NCI-H524 (cell line): ENCODE data around the gene TBX2.
A peak's percentile ranks its signal among the peaks of the same experiment; 100 is the strongest.
"Not testable (repeated sequence)": the region's sequence is repeated elsewhere in the genome, so short reads cannot be mapped to it uniquely, and the experiment has no call there.

Experiments
- DNase-seq, 2 experiments: peaks; one replicate each; lab custom pipeline; 2025; lab: John Stamatoyannopoulos, UW

The TBX2 gene

GRCh38 chr17:61413661-61414126 is 14.1 kb downstream of the TBX2 start:
- no peak for DNase-seq

- no peak for DNase-seq
Observed at GRCh38 chr17:61414141-61414935, 14.7 kb downstream of the TBX2 start.

GRCh38 chr17:61414936-61415251 is 15.3 kb downstream of the TBX2 start:
- no peak for DNase-seq

- DNase-seq = no peak
Observed at GRCh38 chr17:61415374-61416210, 15.9 kb downstream of the TBX2 start.

GRCh38 chr17:61416211-61416539 is 16.5 kb downstream of the TBX2 start:
- DNase-seq = no peak

GRCh38 chr17:61416540-61417363 is 17.1 kb downstream of the TBX2 start:
- peak; percentile 85 to 87 for DNase-seq

GRCh38 chr17:61418449-61418848 is 18.8 kb downstream of the TBX2 start:
- DNase-seq = no peak

- no peak for DNase-seq
Observed at GRCh38 chr17:61419496-61420046, 19.9 kb downstream of the TBX2 start.

GRCh38 chr17:61420052-61420451 is 20.4 kb downstream of the TBX2 start:
- no peak for DNase-seq

GRCh38 chr17:61420745-61421398 is 21.2 kb downstream of the TBX2 start:
- DNase-seq = no peak

- DNase-seq = no peak
Observed at GRCh38 chr17:61421460-61421859, 21.8 kb downstream of the TBX2 start.

- no peak for DNase-seq
Observed at GRCh38 chr17:61422116-61422799, 22.6 kb downstream of the TBX2 start.

- no peak for DNase-seq
Observed at GRCh38 chr17:61422869-61423268, 23.2 kb downstream of the TBX2 start.

- DNase-seq = no peak
Observed at GRCh38 chr17:61423967-61424649, 24.5 kb downstream of the TBX2 start.

- DNase-seq = no peak
Observed at GRCh38 chr17:61425682-61426481, 26.2 kb downstream of the TBX2 start.

GRCh38 chr17:61426482-61427304 is 27.1 kb downstream of the TBX2 start:
- DNase-seq = no peak

- no peak for DNase-seq
Observed at GRCh38 chr17:61427567-61427966, 27.9 kb downstream of the TBX2 start.

GRCh38 chr17:61429274-61429673 is 29.6 kb downstream of the TBX2 start:
- DNase-seq = no peak

- DNase-seq = not testable (repeated sequence)
Observed at GRCh38 chr17:61429831-61430230, 30.2 kb downstream of the TBX2 start.
